Activated naive CD8-positive, alpha-beta T cell (primary cell): ENCODE measurements around the gene SEC22A.

Experiments used
- H3K27ac Mint-ChIP-seq: one replicate; pipeline ENCODE4 v1.8.0; 2021; ENCODE audit warnings: mixed read lengths
- H3K27me3 Mint-ChIP-seq: one replicate; pipeline ENCODE4 v1.8.0; 2021; ENCODE audit warnings: mixed read lengths
- H3K36me3 Mint-ChIP-seq: one replicate; pipeline ENCODE4 v1.8.0; 2021; ENCODE audit warnings: mixed read lengths
- H3K4me1 Mint-ChIP-seq: one replicate; pipeline ENCODE4 v1.8.0; 2021; ENCODE audit warnings: low read depth, mixed read lengths
- H3K4me3 Mint-ChIP-seq: one replicate; pipeline ENCODE4 v1.8.0; 2021; ENCODE audit warnings: mild to moderate bottlenecking, mixed read lengths
- H3K9me3 Mint-ChIP-seq: one replicate; pipeline ENCODE4 v1.8.0; 2021; ENCODE audit warnings: low read depth, mixed read lengths

SEC22A gene

GRCh38 chr3:123163141-123163540 lies 38.6 kb upstream of the SEC22A start:
- peaks cover 46% of the 10 kb centered on the region for H3K36me3 Mint-ChIP-seq
- H3K9me3 Mint-ChIP-seq = peaks cover 5% of the 10 kb centered on the region
- H3K27me3 Mint-ChIP-seq = no peaks in the 10 kb centered on the region
- no peak overlapping the region for H3K4me3 Mint-ChIP-seq
- H3K4me1 Mint-ChIP-seq = no peaks in the 10 kb centered on the region
- no peak overlapping the region for H3K27ac Mint-ChIP-seq

- no peak overlapping the region for H3K4me3 Mint-ChIP-seq
- peaks cover 44% of the 10 kb centered on the region for H3K36me3 Mint-ChIP-seq
- H3K4me1 Mint-ChIP-seq = no peaks in the 10 kb centered on the region
- H3K27me3 Mint-ChIP-seq = no peaks in the 10 kb centered on the region
- H3K27ac Mint-ChIP-seq = no peak overlapping the region
- H3K9me3 Mint-ChIP-seq = peaks cover 5% of the 10 kb centered on the region
Measured at GRCh38 chr3:123165163-123165562, 36.6 kb upstream of the SEC22A start.

GRCh38 chr3:123167686-123168085 lies 34.1 kb upstream of the SEC22A start:
- H3K4me1 Mint-ChIP-seq = no peaks in the 10 kb centered on the region
- no peaks in the 10 kb centered on the region for H3K27me3 Mint-ChIP-seq
- peaks cover 5% of the 10 kb centered on the region for H3K9me3 Mint-ChIP-seq
- H3K4me3 Mint-ChIP-seq = no peak overlapping the region
- peaks cover 34% of the 10 kb centered on the region for H3K36me3 Mint-ChIP-seq
- H3K27ac Mint-ChIP-seq = no peak overlapping the region

- H3K9me3 Mint-ChIP-seq = peaks cover 5% of the 10 kb centered on the region
- H3K27me3 Mint-ChIP-seq = no peaks in the 10 kb centered on the region
- no peak overlapping the region for H3K27ac Mint-ChIP-seq
- H3K4me1 Mint-ChIP-seq = no peaks in the 10 kb centered on the region
- H3K4me3 Mint-ChIP-seq = no peak overlapping the region
- peaks cover 30% of the 10 kb centered on the region for H3K36me3 Mint-ChIP-seq
Measured at GRCh38 chr3:123168122-123168521, 33.6 kb upstream of the SEC22A start.

GRCh38 chr3:123168605-123169004 lies 33.1 kb upstream of the SEC22A start:
- Mint-ChIP-seq H3K4me1 (no peaks in the 10 kb centered on the region), H3K27me3 (no peaks in the 10 kb centered on the region), H3K27ac (no peak overlapping the region), H3K9me3 (peaks cover 5% of the 10 kb centered on the region), H3K36me3 (peaks cover 26% of the 10 kb centered on the region), H3K4me3 (no peak overlapping the region)

GRCh38 chr3:123169492-123169929 lies 32.2 kb upstream of the SEC22A start:
- H3K27ac Mint-ChIP-seq = no peak overlapping the region
- peaks cover 5% of the 10 kb centered on the region for H3K9me3 Mint-ChIP-seq
- no peak overlapping the region for H3K4me3 Mint-ChIP-seq
- H3K27me3 Mint-ChIP-seq = no peaks in the 10 kb centered on the region
- H3K36me3 Mint-ChIP-seq = peaks cover 19% of the 10 kb centered on the region
- H3K4me1 Mint-ChIP-seq = no peaks in the 10 kb centered on the region

GRCh38 chr3:123169930-123170329 lies 31.8 kb upstream of the SEC22A start:
- H3K4me3 Mint-ChIP-seq = no peak overlapping the region
- peaks cover 14% of the 10 kb centered on the region for H3K36me3 Mint-ChIP-seq
- no peak overlapping the region for H3K27ac Mint-ChIP-seq
- H3K9me3 Mint-ChIP-seq = peaks cover 3% of the 10 kb centered on the region
- no peaks in the 10 kb centered on the region for H3K27me3 Mint-ChIP-seq
- no peaks in the 10 kb centered on the region for H3K4me1 Mint-ChIP-seq

- Mint-ChIP-seq H3K27me3 (no peaks in the 10 kb centered on the region), H3K9me3 (peaks cover 8% of the 10 kb centered on the region), H3K4me3 (no peak overlapping the region), H3K27ac (no peak overlapping the region), H3K4me1 (no peaks in the 10 kb centered on the region), H3K36me3 (peaks cover 10% of the 10 kb centered on the region)
Measured at GRCh38 chr3:123180791-123181190, 21.0 kb upstream of the SEC22A start.

- H3K27ac Mint-ChIP-seq = no peak overlapping the region
- H3K4me1 Mint-ChIP-seq = no peaks in the 10 kb centered on the region
- H3K4me3 Mint-ChIP-seq = no peak overlapping the region
- peaks cover 8% of the 10 kb centered on the region for H3K9me3 Mint-ChIP-seq
- H3K27me3 Mint-ChIP-seq = no peaks in the 10 kb centered on the region
- H3K36me3 Mint-ChIP-seq = peaks cover 6% of the 10 kb centered on the region
Measured at GRCh38 chr3:123186695-123187094, 15.0 kb upstream of the SEC22A start.

- Mint-ChIP-seq H3K36me3 (no peaks in the 10 kb centered on the region), H3K4me3 (no peak overlapping the region), H3K27me3 (no peaks in the 10 kb centered on the region), H3K27ac (no peak overlapping the region), H3K9me3 (peaks cover 4% of the 10 kb centered on the region), H3K4me1 (no peaks in the 10 kb centered on the region)
Measured at GRCh38 chr3:123188058-123188457, 13.7 kb upstream of the SEC22A start.

- peaks cover 2% of the 10 kb centered on the region for H3K27me3 Mint-ChIP-seq
- peaks cover 5% of the 10 kb centered on the region for H3K36me3 Mint-ChIP-seq
- H3K4me1 Mint-ChIP-seq = no peaks in the 10 kb centered on the region
Measured at GRCh38 chr3:123193448-123194101, 8.2 kb upstream of the SEC22A start.

GRCh38 chr3:123194552-123194951 lies 7.2 kb upstream of the SEC22A start:
- Mint-ChIP-seq H3K27me3 (peaks cover 2% of the 10 kb centered on the region), H3K36me3 (peaks cover 5% of the 10 kb centered on the region), H3K9me3 (peaks cover 4% of the 10 kb centered on the region), H3K4me1 (no peaks in the 10 kb centered on the region), H3K27ac (no peak overlapping the region), H3K4me3 (no peak overlapping the region)

More at GRCh38 chr3:123193448-123194101, 8.2 kb upstream of the SEC22A start:
- no peak overlapping the region for H3K4me3 Mint-ChIP-seq
- H3K9me3 Mint-ChIP-seq = peaks cover 4% of the 10 kb centered on the region
- H3K27ac Mint-ChIP-seq = no peak overlapping the region

- no peak overlapping the region for H3K27ac Mint-ChIP-seq
- peaks cover 2% of the 10 kb centered on the region for H3K27me3 Mint-ChIP-seq
Measured at GRCh38 chr3:123198372-123198771, 3.4 kb upstream of the SEC22A start.

GRCh38 chr3:123201223-123201556 lies 553 bp upstream of the SEC22A start:
- H3K36me3 Mint-ChIP-seq = peaks cover 11% of the 10 kb centered on the region
- peaks cover 2% of the 10 kb centered on the region for H3K27me3 Mint-ChIP-seq
- peak overlapping the region; percentile 98 for H3K27ac Mint-ChIP-seq
- H3K4me1 Mint-ChIP-seq = peaks cover 23% of the 10 kb centered on the region
- peak overlapping the region; percentile 96 for H3K4me3 Mint-ChIP-seq
- H3K9me3 Mint-ChIP-seq = peaks cover 7% of the 10 kb centered on the region

More at GRCh38 chr3:123198372-123198771, 3.4 kb upstream of the SEC22A start:
- H3K4me3 Mint-ChIP-seq = no peak overlapping the region
- H3K36me3 Mint-ChIP-seq = peaks cover 11% of the 10 kb centered on the region
- peaks cover 7% of the 10 kb centered on the region for H3K9me3 Mint-ChIP-seq
- peaks cover 18% of the 10 kb centered on the region for H3K4me1 Mint-ChIP-seq

- Mint-ChIP-seq H3K4me1 (peaks cover 25% of the 10 kb centered on the region), H3K9me3 (peaks cover 4% of the 10 kb centered on the region), H3K27ac (peak overlapping the region; percentile 98), H3K36me3 (peaks cover 8% of the 10 kb centered on the region), H3K4me3 (peak overlapping the region; percentile 96), H3K27me3 (no peaks in the 10 kb centered on the region)
Measured at GRCh38 chr3:123202451-123202850, 708 bp downstream of the SEC22A start.

GRCh38 chr3:123218990-123219389 lies 17.2 kb downstream of the SEC22A start:
- no peak overlapping the region for H3K27ac Mint-ChIP-seq
- peaks cover 16% of the 10 kb centered on the region for H3K4me1 Mint-ChIP-seq
- no peak overlapping the region for H3K4me3 Mint-ChIP-seq
- H3K36me3 Mint-ChIP-seq = peaks cover 24% of the 10 kb centered on the region
- H3K9me3 Mint-ChIP-seq = no peaks in the 10 kb centered on the region
- no peaks in the 10 kb centered on the region for H3K27me3 Mint-ChIP-seq
